HG02623 (cell line): ENCODE data around the gene NDE1.
"Not testable (repeated sequence)": the region's sequence is repeated elsewhere in the genome, so short reads cannot be mapped to it uniquely, and the experiment has no call there.

ENCODE experiments used
- ATAC-seq: cut with Tn5 transposase; IDR thresholded peaks from one replicate; pipeline ENCODE4 v1.9.1; 2021; ENCODE audit warnings: moderate library complexity; ENCODE audit not compliant: unreplicated experiment

The NDE1 gene

DNA sequence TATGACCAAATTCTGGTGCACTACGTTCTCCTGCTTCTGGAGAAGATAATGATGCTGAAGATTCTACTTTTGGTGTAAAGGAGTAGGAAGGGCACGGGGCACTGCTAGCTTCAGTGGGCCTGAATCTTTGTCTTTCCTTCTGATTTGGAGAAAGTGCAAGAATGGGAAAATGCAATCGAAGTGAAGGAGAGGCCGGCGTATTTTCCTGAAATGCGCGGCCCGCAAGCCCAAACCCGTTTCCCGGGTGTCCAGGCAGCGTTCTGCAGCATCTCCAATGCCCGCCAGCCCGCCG lies 372 bp upstream of the NDE1 start:
- no peak for ATAC-seq

DNA sequence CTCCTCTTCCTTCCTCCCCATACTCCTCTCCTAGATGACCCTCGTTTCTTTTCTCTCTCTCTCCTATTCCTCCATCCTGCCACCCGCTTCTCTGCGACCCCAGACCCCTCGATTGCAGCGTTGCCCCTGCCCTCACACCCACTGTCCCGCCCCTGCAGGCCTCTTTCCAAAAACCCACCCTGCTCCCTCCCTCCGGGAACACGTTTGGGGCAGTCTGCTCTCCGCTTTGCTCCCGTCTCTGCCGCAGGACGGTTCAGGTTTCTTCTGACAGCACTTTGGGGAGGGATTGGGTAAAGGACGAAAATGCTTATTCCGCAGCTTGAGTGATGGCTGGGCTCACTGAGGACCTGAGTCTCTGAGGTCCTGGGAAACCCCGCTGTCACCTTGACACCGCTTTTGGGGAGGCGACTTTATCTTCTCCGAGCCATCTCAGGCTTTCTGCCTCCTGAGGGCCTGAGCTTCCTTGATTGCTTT lies 690 bp downstream of the NDE1 start:
- ATAC-seq = no peak

DNA sequence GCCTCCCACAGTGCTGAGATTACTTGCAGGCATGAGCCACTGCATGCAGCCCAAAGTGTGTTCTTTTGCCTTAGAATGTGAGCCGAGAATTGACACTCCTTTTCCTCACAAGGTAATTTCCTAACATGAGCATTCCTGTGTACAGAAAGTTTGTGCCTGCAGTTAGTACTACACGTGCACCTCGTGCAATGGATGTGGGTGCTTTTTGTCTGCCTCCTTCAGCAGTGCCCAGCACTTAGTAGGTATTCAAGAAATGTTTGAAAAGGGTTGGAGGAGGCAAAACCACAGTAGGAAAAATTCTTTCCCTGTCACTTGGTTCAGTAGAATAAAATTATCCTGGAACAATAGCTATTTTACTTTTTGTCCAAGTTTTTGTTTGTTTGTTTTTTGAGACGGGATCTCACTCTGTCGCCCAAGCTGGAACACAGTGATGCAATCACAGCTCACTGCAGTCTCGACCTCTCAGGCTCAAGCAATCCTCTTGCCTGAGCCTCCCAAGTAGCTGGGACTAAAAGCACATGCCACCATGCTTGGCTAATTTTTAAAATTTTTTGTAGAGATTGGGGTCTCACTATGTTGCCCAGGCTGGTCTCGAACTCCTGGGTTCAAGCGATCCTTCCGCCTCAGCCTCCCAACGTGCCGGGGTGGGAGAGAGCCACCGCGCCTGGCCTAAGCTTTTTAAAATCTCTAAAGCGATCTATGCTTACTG lies 2.4 kb downstream of the NDE1 start:
- no peak for ATAC-seq

- ATAC-seq = no peak
These were observed 3.2 kb downstream of the NDE1 start for GRCh38 chr16:15653227-15653626.

- no peak for ATAC-seq
These were observed 4.5 kb downstream of the NDE1 start for GRCh38 chr16:15654591-15654990.

DNA sequence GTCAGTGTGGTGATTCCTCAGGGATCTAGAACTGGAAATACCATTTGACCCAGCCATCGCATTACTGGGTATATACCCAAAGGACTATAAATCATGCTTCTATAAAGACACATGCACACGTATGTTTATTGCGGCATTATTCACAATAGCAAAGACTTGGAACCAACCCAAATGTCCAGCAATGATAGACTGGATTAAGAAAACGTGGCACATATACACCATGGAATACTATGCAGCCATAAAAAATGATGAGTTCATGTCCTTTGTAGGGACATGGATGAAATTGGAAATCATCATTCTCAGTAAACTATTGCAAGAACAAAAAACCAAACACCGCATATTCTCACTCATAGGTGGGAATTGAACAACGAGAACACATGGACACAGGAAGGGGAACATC lies 5.5 kb downstream of the NDE1 start:
- ATAC-seq = not testable (repeated sequence)

DNA sequence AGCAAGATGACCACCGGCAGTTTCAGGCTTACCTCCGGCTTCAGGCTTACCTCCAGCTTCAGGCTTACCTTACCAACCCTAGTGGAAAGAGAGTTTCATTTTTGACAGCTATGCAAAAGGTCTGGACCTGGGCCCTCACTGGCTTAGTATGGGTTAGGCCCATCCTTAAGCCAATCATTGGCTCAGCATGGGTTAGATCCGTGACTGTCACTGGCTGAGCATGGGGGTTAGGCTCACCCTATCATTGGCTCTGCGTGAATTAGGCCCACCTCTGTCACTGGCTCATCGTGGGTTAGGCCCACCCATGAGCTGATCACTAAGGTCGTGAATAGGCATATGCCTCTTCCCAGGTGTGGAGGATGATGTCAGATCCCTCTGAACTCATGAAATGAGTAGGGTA lies 8.1 kb downstream of the NDE1 start:
- no peak for ATAC-seq

GRCh38 chr16:15658556-15658955 lies 8.5 kb downstream of the NDE1 start:
- ATAC-seq = no peak

DNA sequence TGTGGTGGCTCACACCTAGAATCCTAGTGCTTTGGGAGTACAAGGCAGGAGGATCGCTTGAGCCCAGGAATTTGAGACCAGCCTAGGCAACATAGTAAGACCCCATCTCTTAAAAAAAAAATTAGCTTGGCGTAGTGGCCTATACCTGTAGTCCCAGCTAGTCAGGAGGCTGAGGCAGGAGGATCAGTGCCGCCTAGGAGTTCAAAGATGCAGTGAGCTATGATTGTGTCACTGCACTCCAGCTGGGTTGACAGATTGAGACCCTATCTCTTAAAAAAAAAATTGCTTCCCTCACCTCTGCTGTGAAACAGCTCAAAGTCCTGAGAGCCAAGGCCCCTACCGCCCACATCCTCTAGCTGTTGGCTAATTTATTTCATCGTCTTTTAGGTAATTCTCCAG lies 10.2 kb downstream of the NDE1 start:
- no peak for ATAC-seq

GRCh38 chr16:15665107-15665506 lies 15.1 kb downstream of the NDE1 start:
- ATAC-seq = no peak

DNA sequence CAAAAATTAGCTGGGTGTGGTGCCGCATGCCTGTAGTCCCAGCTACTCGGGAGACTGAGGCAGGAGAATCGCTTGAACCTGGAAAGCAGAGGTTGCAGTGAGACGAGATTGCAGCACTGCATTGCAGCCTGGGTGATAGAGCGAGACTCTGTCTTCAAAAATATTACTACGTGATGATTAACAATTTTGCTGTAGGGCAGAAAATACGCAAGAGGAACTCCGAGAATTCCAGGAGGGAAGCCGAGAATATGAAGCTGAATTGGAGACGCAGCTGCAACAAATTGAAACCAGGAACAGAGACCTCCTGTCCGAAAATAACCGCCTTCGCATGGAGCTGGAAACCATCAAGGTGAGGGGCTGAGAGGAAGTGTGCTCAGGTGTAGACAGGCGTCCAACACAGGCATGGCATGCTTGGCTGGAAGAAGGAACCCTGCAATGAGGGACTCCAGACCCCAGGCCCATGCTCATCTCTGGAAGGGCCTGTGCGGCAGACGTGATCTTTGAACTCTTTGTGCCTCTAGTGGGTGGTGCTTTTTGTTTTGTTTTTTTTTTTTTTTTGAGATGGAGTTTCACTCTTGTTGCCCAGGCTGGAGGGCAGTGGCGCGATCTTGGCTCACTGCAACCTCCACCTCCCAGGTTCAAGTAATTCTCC lies 17.2 kb downstream of the NDE1 start:
- no peak for ATAC-seq

DNA sequence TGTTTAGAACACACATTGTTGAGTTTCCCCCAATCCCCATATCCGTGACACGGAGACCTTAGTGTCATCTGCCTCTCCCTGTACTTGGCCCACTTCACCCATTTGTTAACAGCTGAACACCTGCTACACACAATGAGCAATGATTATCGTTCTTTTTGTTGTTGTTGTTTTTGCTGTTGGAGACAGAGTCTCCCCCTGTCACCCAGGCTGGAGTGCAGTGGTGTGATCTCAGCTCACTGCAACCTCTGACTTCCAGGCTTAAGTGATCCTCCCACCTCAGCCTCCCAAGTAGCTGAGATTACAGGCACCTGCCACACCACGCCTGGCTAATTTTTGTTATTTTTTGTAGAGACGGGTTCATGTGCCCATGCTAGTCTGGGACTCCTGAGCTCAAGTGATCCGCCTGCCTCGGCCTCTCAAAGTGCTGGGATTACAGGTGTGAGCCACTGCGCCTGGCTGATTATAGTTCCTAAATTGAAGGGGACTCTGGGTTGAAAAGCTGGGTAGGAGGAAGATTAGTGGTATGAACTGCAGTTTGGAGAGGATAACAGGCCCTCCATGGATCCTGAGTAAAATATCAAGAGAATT lies 21.6 kb downstream of the NDE1 start:
- no peak for ATAC-seq

GRCh38 chr16:15672127-15672513 lies 22.1 kb downstream of the NDE1 start:
- not testable (repeated sequence) for ATAC-seq

DNA sequence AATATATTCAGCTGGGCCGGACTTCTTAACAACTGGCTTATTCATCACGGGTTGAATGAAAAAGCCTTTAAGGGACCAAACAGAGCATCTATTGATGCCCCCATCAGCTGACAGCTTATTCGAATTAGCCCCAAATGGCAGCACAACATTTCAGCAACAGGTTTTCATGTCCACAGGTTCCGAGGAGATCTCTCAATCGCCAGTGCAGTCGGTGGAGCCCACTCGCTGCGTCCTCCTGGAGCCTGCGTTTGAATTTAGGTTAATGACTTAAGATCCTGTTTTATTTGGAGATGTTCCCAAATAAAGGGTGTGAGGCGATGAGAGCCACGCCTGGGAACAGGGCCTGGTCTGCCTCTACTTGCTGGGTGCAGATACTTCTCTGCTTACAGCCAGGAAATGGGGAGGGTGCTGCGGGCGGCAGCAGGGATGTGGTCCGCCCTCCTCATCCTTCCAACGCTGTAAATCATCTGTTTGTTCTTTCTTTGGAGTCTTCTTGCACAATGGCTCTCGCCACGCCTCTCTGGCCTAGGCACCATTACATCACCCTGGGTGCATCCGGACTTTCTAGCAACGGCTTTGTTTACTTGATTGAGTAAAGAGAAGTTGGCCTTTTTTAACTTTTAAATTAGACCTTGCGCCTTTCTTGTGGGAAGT lies 22.6 kb downstream of the NDE1 start:
- ATAC-seq = no peak

DNA sequence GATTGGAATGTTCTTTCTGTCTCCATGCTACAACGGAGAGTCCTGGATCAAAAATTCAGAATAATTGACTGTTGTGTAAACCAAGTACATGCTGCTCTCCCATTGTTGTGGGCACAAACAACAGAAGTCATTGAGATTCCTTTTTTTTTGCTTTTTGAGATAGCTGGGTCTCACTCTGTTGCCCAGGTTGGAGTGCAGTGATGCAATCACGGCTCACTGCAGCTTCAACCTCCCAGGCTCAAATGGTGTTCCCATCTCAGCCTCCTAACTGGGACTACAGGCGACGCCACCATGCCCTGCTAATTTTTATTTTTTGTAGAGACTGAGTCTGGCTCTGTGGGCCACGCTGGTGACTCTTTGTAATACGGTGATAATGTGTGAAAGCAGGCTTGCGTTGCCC lies 24.5 kb downstream of the NDE1 start:
- ATAC-seq = no peak

DNA sequence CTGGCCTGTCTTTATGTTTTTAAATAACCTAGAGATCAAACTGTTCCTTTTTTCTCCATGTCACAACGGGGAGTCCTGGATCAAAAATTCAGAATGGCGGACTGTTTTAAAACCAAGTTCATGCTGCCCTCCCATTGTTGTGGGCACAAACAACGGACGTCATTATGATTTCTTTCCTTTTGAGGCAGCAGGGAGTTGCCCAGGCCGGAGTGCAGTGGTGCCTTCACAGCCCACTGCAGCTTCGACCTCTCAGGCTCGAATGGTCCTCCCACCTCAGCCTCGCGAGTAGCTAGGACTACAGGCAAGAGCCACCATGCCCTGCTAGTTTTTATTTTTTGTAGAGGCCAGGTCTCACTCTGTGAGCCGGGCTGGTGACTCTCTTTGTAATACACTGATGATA lies 26.5 kb downstream of the NDE1 start:
- ATAC-seq = no peak

DNA sequence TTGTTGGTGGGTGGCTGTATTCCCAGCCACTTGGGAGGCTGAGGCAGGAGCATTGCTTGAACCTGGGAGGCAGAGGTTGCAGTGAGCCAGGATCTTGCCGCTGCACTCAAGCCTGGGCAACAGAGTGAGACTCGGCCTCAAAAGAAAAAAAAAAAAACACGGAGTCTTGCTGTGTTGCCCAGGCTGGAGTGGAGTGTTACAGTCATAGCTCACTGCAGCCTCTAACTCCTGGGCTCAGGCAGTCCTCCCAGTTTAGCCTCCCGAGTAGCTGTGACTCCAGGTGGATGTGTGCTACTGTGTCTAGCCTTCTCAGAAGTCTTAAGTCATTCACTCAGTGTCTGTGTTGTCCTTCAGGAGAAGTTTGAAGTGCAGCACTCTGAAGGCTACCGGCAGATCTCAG lies 27.4 kb downstream of the NDE1 start:
- no peak for ATAC-seq

DNA sequence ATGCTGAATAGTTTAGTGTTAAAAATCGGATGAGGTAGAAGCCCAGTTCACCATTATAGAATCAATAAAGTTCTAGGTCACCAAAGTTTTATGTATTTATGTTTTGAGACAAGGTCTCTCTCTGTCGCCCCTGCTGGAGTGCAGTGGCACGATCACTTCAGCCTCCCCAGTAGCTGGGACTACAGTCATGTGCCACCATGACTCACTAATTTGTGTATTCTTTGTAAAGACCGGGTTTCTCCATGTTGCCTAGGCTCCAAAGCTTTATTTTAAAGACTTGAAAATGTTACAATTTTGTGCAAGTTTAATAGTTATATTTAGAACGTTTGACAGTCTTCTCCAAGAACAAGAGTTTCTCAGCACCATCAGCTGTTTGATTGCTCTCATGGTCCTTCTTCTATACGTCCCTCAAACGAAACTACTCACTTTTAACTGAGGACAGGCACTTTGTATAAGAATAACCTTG lies 32.1 kb downstream of the NDE1 start:
- ATAC-seq = no peak

DNA sequence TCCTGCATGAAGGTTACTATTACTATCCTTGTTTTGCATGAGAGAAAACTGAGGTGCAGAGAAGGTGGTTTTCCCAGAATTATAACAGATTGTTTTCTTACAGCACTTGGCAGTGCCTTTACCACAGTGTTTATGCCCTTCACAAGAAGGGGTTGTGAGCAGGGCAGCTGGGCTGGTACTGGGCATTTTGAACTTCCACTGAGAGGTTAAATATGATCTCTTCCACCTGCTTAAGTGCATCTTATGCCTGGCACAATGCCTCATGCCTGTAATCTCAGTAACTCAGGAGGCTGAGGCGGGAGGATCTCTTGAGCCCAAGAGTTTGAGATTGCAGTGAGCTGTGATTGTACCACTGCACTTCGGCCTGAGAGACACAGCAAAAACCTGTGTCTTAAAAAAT lies 36.2 kb downstream of the NDE1 start:
- no peak for ATAC-seq

DNA sequence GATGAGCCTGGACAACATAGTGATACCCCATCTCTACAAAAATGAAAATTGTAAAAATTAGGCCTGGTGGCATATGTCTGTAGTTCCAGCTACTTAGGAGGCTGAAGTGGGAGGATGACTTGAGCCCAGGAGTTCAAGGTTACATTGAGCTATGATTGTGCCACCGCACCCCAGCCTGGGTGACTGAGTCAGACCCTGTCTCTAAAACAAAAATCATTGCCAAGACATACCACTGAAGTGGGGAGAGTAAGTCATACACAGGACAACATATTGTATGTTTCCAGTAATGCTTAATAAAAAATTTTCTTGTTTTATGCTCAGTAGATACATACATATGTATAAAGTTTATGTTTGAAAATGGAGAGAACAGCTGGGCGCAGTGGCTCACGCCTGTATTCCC lies 39.2 kb downstream of the NDE1 start:
- ATAC-seq = no peak

DNA sequence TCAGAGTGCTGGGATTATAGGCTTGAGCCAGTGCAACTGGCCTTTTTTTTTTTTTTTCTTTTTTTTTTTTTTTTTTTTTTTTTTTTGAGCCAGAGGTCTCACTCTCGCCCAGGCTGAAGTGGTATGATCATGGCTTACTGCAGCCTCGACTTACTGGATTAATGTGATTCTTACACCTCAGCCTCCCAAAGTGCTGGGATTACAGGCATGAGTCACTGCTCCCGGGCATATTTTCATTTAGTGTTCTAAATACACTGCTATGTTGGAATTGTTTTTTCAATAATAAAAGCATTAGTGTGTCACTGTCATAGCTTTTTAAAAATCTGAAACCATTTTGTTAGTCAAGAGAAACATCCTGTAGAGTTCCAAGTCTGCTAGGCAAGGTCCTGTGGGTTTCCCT lies 40.3 kb downstream of the NDE1 start:
- ATAC-seq = no peak

DNA sequence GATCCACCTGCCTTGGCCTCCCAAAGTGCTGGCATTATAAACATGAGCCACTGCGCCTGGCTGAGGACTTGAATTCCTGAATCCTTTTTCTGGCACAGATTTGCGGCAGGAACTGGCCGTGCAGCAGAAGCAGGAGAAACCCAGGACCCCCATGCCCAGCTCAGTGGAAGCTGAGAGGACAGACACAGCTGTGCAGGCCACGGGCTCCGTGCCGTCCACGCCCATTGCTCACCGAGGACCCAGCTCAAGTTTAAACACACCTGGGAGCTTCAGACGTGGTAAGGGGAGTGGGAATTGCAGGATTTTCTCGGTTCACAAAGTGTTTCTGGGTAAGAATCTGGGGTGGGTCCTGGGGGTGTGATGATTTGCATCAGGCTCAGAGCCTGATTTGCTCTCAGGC lies 41.0 kb downstream of the NDE1 start:
- ATAC-seq = no peak
